Stimulated activated CD8-positive, alpha-beta memory T cell treated with anti-CD3 and anti-CD28 coated beads, Interleukin-2, amount 100 ng/mL, for 48 hours (primary cell): ENCODE results near the gene ANO7.
"Not testable (repeated sequence)": the region's sequence is repeated elsewhere in the genome, so short reads cannot be mapped to it uniquely, and the experiment has no call there.

Experiments
- DNase-seq, 2 donors: peaks; one replicate each; pipeline ENCODE4 v3.0.0-alpha.2; 2020; ENCODE audit warnings: low read depth in 2 of 2

ANO7 gene

GRCh38 chr2:241189856-241190201 lies 1.4 kb downstream of the ANO7 start:
- DNase-seq = no peak

DNA sequence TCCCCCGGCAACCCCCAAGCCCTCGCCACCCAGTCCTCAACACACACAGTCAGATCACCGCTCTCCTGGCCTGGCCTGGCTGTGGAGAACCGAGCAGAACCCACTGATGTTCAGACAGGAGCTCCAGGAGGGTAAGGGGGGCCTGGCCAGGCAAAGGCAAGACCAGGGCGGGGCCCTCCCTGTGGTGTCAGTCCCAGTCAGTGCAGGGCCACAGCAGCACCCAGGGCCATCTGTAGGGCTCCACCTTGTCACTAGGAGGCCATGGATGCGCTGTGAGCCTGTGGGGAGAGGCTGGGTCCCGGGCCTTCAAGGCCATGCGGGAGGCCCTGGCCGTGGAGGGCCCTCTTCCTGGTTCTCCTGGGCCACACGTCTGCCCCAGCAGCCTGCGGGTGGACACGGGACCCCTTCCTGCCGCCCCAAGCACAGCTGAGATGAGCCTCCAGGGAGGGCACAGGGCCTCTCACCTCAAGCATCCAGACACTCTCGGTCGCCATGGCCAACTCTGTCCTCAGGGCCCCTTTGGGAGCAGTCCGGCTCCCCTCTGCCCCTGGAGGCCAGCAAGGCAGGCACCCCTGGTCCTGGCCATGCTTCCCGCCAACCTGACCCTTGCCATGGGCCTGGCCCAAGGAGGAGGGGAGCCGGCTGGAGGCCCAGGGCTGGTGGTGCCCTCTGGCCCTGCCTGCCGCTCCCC lies 2.0 kb downstream of the ANO7 start:
- DNase-seq = no peak

- DNase-seq = no peak
Observed at GRCh38 chr2:241191081-241191480, 2.6 kb downstream of the ANO7 start.

GRCh38 chr2:241193271-241193670 lies 4.8 kb downstream of the ANO7 start:
- no peak for DNase-seq

DNA sequence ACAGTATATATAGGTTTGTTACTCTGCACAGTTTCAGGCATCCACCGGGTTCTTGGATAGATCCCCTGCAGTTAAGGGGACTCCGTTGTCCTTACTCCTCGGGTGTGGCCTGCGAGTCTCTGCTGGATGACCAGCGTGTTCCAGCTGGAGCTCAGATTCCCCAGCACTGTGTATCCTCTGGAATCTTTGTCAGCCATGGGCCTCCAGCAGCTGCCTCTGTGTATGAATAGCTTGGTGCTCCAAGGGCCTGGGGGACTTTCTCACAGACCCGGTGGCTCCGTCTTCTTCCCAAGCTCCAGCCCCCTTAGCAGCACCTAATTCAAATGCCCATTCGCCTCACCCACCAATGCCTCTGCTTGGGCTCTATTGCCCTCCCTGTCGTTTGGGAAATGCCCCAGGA lies 6.3 kb downstream of the ANO7 start:
- no peak for DNase-seq

- no peak for DNase-seq
Observed at GRCh38 chr2:241195506-241196130, 7.1 kb downstream of the ANO7 start.

DNA sequence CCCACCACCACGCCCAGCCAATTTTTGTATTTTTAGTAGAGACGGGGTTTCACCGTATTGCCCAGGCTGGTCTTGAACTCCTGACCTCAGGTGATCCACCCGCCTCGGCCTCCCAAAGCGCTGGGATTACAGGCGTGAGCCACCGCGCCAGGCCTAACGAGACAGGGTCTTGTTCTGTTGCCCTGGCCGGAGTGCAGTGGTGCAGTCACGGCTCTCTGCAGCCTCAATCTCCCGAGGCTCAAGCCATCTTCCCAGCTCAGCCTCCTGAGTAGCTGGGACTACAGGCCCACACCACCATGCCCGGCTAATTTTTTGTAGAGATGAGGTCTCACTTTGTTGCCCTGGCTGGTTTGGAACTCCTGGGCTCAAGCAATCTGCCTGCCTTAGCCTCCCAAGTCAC lies 8.8 kb downstream of the ANO7 start:
- not testable (repeated sequence) for DNase-seq

- no peak for DNase-seq
Observed at GRCh38 chr2:241197947-241198346, 9.5 kb downstream of the ANO7 start.

- no peak for DNase-seq
Observed at GRCh38 chr2:241198381-241199279, 10.2 kb downstream of the ANO7 start.

GRCh38 chr2:241199286-241199685 lies 10.8 kb downstream of the ANO7 start:
- DNase-seq = no peak

DNA sequence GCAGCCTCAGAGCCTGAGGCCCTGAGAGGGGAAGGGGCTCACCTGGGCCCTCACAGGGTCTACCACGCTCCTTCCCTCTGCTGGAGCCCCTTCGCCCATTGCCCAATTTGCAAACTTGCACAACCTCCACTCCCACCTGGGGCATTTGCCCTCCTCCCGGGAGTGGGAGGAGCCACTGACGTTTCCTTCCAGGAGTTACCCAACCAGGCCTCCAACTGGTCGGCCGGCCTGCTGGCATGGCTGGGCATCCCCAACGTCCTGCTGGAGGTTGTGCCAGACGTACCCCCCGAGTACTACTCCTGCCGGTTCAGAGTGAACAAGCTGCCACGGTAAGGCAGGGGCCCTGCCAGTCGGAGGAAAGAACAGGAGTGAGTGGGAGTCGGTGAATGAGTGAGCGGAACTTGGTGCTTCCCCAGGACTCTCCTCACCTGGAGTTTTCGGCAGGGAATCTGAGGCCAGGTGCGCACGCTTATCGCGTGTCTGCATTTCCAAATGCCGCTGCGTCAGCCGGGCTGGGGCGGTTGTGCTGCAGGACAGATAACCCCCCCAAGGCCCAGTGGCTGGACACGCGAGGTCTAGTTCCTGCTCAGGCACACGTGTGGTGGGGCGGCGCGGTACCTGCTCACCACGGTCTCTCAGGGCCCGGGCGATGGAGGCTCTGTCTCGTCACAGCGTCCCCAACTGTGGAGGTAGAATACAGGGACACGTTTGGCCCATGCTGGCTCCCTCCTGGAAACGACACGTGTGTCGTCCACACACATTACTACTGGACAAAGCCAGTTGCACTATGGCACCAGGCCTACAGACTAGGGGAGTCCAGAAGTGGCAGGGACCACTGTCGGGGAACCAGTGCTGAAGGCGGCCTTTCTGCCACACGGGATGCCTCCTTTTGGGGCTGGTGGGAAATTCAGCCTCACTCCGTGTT lies 11.7 kb downstream of the ANO7 start:
- no peak for DNase-seq

DNA sequence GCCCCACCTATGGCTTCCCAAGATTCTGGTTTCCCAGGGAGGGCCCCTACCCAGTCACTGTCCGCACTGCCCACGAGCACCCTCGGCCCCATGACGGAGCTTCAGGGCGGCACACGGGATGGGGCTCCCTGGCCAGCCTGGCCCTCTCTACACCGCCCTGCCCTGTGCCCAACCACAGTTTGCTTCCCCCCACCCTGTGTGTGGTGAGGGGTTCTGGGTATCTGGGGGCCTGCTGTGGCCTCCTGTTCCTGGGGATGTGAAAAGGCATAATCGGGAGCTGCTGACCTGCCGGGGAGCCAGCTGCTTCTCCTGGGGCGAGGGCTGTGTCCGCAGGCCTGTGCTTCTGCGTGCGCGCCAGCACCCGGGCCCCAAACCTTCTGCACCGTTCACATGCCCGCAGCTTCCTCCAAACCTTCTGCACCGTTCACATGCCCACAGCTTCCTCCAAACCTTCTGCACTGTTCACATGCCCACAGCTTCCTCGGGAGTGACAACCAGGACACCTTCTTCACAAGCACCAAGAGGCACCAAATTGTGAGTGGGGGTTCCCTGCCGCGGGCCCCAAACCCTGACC lies 12.4 kb downstream of the ANO7 start:
- DNase-seq = no peak

GRCh38 chr2:241201445-241202267 lies 13.2 kb downstream of the ANO7 start:
- DNase-seq = no peak

- DNase-seq = no peak
Observed at GRCh38 chr2:241202268-241202585, 13.8 kb downstream of the ANO7 start.

GRCh38 chr2:241202681-241203080 lies 14.2 kb downstream of the ANO7 start:
- DNase-seq = no peak

- no peak for DNase-seq
Observed at GRCh38 chr2:241203218-241204009, 14.9 kb downstream of the ANO7 start.

DNA sequence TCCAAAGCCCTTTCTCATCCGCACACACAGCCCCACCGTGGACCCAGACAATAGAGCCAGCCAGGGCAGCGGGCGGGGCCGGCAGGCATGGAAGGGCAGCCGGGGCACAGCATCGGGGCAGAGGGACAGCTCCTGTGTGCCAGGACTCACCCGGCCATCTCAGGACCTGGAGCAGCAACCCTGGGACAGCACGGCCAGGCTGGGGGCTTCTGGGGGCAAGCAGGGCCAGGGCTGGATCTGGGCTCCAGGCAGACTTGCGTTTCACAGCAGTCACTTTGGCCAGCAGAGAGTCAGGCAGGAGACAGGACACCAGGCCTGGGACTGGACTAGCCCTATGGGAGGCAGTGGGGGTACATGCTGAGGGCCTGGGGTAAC lies 15.5 kb downstream of the ANO7 start:
- DNase-seq = no peak

GRCh38 chr2:241204490-241204889 lies 16.0 kb downstream of the ANO7 start:
- no peak for DNase-seq

DNA sequence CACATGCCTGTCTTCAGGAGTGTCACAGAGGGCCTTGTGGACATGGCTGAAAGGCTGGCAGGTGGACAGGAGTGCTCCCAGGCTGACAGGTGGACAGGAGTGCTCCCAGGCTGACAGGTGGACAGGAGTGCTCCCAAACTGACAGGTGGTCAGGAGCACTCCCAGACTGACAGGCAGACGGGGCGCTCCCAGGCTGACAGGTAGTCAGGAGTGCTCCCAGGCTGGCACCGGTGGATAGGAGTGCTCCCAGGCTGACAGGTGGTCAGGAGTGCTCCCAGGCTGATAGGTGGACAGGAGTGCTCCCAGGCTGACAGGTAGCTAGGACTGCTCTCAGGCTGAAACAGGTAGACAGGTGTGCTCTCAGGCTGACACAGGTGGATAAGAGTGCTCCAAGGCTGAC lies 16.6 kb downstream of the ANO7 start:
- no peak for DNase-seq

DNA sequence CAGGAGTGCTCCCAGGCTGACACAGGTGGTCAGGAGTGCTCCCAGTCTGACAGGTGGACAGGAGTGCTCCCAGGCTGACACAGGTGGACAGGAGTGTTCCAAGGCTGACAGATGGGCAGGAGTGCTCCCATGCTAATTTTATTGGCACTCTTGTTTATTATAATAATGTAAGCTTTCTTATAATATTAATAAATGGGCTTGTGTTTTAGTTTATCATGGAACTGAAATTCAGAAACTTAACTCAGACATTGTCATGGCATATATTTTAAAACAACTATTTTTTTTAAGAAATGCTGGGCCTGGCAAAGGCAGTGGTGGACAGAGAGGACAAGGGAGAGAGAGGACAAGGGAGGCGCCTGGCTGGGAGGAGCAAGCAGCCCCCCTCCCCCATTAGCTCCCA lies 18.7 kb downstream of the ANO7 start:
- DNase-seq = no peak
